CD4-positive, alpha-beta T cell treated with Interleukin-12 subunit alpha and Interleukin-12 subunit beta, for 1 hour (primary cell): ENCODE data around the gene MAST2.

Experiments used
- DNase-seq: peaks from one replicate; pipeline ENCODE4 v3.0.0-alpha.2; 2020

MAST2 gene

DNA sequence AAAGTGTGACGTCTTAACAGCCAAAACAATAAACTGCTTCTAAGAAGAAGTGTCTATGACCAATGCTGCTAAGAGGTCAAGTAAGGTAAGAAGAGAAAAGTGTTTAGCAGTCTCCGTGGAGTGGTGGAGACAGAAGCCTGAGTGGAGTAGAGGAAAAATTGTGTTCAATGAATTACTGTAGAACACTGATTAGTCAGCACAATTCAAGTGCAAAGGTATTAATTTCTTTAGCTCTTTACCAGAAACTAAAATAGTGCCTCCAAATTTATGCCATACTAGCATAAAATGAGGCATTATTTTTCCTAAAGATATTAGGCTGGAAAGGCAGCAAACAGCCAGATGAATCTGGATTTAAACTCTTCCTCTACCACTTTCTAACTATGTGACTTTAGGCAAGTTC lies 272.9 kb downstream of the MAST2 start:
- DNase-seq: no peak

DNA sequence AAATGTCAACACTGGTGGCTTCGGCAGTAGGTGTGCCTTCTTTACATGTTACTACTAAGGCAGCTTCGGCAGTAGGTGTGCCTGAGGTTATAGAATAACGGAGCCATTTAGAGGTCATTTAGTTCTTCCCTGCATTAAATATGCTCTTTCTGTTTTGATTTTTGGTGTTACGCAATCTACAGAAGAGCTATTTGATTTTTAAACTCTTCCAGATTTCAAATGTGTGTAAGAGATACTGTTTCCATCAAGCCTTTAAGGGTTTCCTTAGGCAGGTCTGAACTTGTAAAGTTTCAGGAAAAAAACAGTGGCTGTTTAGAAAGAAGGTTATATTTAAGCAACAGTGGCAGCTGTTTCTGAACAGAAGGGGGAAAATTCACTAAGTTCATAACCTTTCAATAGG lies 274.2 kb downstream of the MAST2 start:
- DNase-seq: no peak

DNA sequence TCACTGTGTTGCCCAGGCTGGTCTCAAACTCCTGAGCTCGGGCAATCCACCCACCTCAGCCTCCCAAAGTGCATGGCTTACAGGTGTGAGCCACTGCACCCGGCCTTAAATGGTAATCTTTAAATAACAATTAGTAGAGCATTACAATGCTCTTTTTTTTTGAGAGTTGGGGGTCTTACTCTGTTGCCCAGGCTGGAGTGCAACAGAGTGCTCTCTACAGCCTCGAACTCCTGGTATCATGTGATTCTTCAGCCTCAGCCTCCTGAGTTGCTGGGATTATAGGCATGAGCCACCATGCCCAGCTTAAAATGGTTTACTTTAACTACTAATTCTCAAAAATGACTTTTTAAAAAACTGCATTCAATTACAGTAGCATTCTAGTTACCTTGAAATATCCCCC lies 276.8 kb downstream of the MAST2 start:
- DNase-seq: no peak

DNA sequence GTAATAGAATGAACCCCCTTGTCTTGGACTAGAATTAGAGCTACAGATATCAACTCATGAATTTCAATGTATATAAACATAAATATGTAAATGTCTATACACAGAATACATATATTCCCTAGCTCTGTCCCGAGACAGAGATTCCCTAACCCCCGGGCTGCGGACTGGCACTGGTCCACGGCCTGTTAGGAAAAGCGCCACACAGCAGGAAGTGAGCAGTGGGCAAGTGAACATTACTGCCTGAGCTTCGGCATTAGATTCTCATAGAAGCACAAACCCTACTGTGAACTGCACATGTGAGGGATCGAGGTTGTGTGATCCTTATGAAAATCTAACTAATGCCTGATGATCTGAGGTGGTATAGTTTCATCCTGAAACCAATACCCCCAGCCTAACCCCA lies 277.8 kb downstream of the MAST2 start:
- no peak for DNase-seq

DNA sequence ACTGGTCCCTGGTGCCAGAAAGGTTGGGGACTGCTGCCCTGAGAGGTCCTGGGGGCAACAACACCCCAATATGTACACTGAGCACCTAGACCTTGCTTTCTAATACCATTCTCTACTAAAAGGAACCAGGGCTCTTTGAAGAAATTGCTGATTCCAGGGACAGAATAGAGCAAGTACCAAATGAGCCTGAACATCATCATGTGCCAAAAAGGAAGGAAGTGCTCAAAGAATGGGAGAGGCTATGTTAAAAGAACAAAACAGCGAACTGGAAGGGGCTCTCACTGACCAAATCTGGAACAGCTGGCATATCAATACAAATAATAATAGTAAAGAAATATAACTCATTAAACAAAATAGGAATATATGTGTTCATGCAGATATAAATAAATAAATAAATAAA lies 278.2 kb downstream of the MAST2 start:
- DNase-seq: no peak

DNA sequence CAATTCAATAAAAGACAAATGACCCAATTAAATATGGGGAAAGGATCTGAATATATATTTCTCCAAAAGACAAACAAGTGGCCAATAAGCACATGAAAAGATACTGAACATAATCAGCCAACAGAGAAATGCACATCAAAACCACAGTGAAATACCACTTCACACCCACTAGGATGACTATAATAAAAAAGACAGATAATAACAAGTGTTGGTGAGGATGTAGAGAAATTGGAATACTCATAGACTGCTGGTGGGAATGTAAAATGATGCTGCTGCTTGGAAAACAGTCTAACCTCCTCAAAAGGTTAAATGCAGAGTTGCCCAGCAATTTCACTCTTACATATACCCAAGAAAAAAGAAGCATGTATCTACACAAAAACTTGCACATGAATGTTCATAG lies 280.2 kb downstream of the MAST2 start:
- no peak for DNase-seq

DNA sequence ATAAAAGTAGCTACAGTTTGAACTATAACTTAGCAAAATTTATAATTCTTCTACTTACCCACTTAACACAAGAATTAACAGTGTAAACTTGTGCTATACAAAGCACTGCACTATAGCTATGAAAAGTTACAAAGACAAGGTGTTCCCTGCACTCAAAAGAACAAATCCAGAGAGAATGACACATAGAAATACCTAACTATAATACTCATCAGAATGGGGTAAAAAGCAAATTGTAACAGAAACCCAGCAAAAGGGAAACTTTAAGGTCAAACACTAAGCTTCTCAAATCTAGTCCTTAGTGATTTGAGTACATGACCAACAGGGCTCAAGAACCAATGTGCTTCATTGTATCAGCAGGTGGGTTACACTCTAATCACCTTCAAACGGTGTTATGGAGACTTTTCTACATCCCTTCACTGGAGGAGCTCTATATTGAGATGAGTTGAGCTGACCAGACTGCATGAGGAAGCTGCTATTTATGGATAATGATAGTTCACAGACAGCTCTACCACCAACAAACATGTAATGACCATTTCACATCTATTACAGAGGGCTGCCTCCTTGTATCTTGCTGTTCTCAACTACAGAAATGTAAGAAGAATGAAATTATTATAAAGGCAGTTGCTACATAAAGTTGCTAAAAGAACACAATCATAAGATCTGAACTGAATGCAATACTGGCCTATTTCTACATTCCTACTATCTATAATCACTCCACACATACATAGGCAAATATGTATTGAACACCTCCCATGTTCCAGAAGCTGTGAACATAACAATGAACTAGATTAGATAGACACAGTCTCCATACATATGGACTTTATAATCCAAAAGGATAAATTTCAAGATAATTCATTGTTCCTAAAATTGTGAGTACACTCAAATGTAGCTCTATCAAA lies 281.4 kb downstream of the MAST2 start:
- DNase-seq: no peak
